Endodermal cell (in vitro differentiated cells): Measurements from ENCODE around the gene OCRL. TPM values are rescaled to one million over a fixed set of nuclear protein-coding genes. Genes with fewer than 3 reads are reported as not detected.

ENCODE experiments used
- DNase-seq: peaks from one replicate; pipeline ENCODE4 v3.0.0-alpha.2; 2017
- H3K27ac ChIP-seq: 2 replicates; pipeline ENCODE4 v1.5.1; 2013; ENCODE audit warnings: mild to moderate bottlenecking, low read depth, low read length, moderate library complexity
- H3K27me3 ChIP-seq: 2 replicates; pipeline ENCODE4 v1.6.1; 2013; ENCODE audit warnings: mild to moderate bottlenecking, low read length, moderate library complexity; ENCODE audit not compliant: insufficient read depth, control insufficient read depth, poor library complexity, severe bottlenecking
- H3K36me3 ChIP-seq: 2 replicates; pipeline ENCODE4 v1.7.0; 2013; ENCODE audit warnings: mild to moderate bottlenecking, low read length, moderate library complexity; ENCODE audit not compliant: control insufficient read depth, insufficient read depth
- H3K4me1 ChIP-seq: one replicate; pipeline ENCODE4 v1.7.0; 2013; ENCODE audit warnings: low read length; ENCODE audit not compliant: control insufficient read depth, insufficient read depth
- H3K4me3 ChIP-seq: 2 replicates; pipeline ENCODE4 v1.5.1; 2013; ENCODE audit warnings: mild to moderate bottlenecking, low read length, moderate library complexity
- H3K9ac ChIP-seq: 2 replicates; pipeline ENCODE4 v1.6.1; 2013; ENCODE audit warnings: mild to moderate bottlenecking, low read length, moderate library complexity; ENCODE audit not compliant: poor library complexity, severe bottlenecking; ENCODE audit errors: extremely low read depth
- H3K9me3 ChIP-seq: 2 replicates; pipeline ENCODE4 v1.6.1; 2013; ENCODE audit warnings: mild to moderate bottlenecking, low read length, moderate library complexity; ENCODE audit not compliant: control insufficient read depth
- H3K27ac Mint-ChIP-seq: 2 replicates; pipeline ENCODE4 v1.8.0; 2020; ENCODE audit warnings: mixed read lengths
- H3K27me3 Mint-ChIP-seq: 2 replicates; pipeline ENCODE4 v1.8.0; 2021; ENCODE audit warnings: mild to moderate bottlenecking, mixed read lengths; ENCODE audit not compliant: insufficient read depth
- H3K36me3 Mint-ChIP-seq: 2 replicates; pipeline ENCODE4 v1.8.0; 2020; ENCODE audit warnings: low read depth, mixed read lengths
- H3K4me1 Mint-ChIP-seq: 2 replicates; pipeline ENCODE4 v1.8.0; 2020; ENCODE audit warnings: mixed read lengths
- H3K4me3 Mint-ChIP-seq: 2 replicates; pipeline ENCODE4 v1.8.0; 2020; ENCODE audit warnings: mild to moderate bottlenecking, moderate library complexity, mixed read lengths
- H3K9me3 Mint-ChIP-seq: 2 replicates; pipeline ENCODE4 v1.8.0; 2020; ENCODE audit warnings: mild to moderate bottlenecking, mixed read lengths
- WGBS, 2 experiments: methylation state at CpG; one replicate each; pipeline versions ENCODE4 v1.1.5 to v1.1.7; 2013; ENCODE audit warnings: missing lambda C conversion rate in 2 of 2, mixed read lengths in 1 of 2; ENCODE audit not compliant: insufficient coverage in 1 of 2, insufficient read length in 1 of 2; 5-methylcytosine and 5-hydroxymethylcytosine counted together
- total RNA-seq, 2 donors: library from RNA; stranded (reverse); fragmentation: NEBNext Ultra II Directional in 1 of 2; extraction: Animal tissue kit (Norgen Biotek cat#: 25700) in 1 of 2; gene quantifications; 2 replicates in 1 of 2; 3 replicates in 1 of 2; pipeline ENCODE4 v1.2.1, GENCODE V29; 2021
- TF ChIP-seq, protein P1 (sequence below): fragments of 200-600 bp; sonication (generic); conservative IDR thresholded peaks from 2 replicates; pipeline ENCODE4 v1.5.0; 2021; ENCODE audit warnings: antibody characterized with exemption, mild to moderate bottlenecking

OCRL gene
- total RNA-seq, 2 donors from 2014 or later: 14.2 to 27.0 TPM

DNA sequence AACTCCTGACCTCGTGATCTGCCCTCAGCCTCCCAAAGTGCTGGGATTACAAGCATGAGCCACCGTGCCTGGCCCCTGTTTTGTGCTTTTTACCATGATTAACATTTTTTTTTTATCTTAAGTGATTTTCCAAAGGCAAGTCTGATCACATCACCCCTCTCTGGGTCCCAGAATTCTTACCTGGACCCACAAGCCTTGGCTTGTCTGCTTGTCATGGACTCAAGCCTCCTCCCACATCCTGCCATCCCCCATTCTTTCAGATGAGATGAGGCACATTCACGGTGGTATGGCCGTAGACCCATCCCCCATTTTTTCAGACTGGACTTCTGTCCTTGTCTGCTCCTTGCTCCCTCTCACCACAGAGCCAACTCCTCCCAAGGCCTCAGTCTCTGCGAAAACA is 59.4 kb downstream of the OCRL start:
- no peaks in the 10 kb centered on the region for H3K9me3 ChIP-seq
- Mint-ChIP-seq H3K4me1 (peaks cover 2% of the 10 kb centered on the region), H3K4me3 (no peak overlapping the region), H3K36me3 (peaks cover 15% of the 10 kb centered on the region), H3K27ac (peak overlapping the region; percentile 5), H3K9me3 (no peaks in the 10 kb centered on the region), H3K27me3 (peaks cover 2% of the 10 kb centered on the region)
- TF ChIP-seq, protein P1, sequence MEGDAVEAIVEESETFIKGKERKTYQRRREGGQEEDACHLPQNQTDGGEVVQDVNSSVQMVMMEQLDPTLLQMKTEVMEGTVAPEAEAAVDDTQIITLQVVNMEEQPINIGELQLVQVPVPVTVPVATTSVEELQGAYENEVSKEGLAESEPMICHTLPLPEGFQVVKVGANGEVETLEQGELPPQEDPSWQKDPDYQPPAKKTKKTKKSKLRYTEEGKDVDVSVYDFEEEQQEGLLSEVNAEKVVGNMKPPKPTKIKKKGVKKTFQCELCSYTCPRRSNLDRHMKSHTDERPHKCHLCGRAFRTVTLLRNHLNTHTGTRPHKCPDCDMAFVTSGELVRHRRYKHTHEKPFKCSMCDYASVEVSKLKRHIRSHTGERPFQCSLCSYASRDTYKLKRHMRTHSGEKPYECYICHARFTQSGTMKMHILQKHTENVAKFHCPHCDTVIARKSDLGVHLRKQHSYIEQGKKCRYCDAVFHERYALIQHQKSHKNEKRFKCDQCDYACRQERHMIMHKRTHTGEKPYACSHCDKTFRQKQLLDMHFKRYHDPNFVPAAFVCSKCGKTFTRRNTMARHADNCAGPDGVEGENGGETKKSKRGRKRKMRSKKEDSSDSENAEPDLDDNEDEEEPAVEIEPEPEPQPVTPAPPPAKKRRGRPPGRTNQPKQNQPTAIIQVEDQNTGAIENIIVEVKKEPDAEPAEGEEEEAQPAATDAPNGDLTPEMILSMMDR: no peak
- no peak overlapping the region for H3K9ac ChIP-seq
- H3K36me3 ChIP-seq: peaks cover 6% of the 10 kb centered on the region
- H3K27ac ChIP-seq: no peak overlapping the region
- H3K4me1 ChIP-seq: no peaks in the 10 kb centered on the region
- DNase-seq: no peak
- no peak overlapping the region for H3K4me3 ChIP-seq
- H3K27me3 ChIP-seq: no peaks in the 10 kb centered on the region
- 84 to 93% methylated on average over 2 to 5 of the region's 5 CpGs for WGBS, 2 experiments

DNA sequence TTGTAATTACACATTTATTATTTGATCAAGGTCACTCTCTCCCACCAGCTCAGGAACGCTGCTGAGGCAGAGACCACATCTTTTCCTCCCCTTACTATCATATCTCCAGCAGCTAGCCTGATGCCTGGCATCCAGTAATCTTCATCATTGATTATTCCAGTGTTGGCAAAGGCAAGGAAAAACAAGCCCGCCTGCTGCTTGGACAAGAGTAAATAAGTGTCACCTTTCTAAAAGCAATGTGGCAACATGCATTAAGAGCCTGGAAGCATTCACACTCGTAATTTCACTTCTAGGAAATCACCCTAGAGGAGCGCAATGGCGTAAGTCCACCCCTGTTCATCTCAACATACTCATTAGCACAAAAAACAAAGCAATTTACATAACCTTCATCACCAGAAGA is 59.9 kb downstream of the OCRL start:
- H3K27me3 Mint-ChIP-seq: peaks cover 2% of the 10 kb centered on the region
- DNase-seq: no peak
- WGBS, 2 experiments: 96 to 100% methylated on average over 1 to 5 of the region's 5 CpGs
- H3K9me3 Mint-ChIP-seq: no peaks in the 10 kb centered on the region
- Histone ChIP-seq H3K27me3 (no peaks in the 10 kb centered on the region), H3K4me3 (no peak overlapping the region), H3K9ac (no peak overlapping the region), H3K36me3 (peaks cover 3% of the 10 kb centered on the region), H3K4me1 (no peaks in the 10 kb centered on the region), H3K9me3 (no peaks in the 10 kb centered on the region), H3K27ac (no peak overlapping the region)
- H3K4me1 Mint-ChIP-seq: peaks cover 2% of the 10 kb centered on the region
- peak overlapping the region; percentile 5 for H3K27ac Mint-ChIP-seq
- H3K4me3 Mint-ChIP-seq: no peak overlapping the region
- peaks cover 15% of the 10 kb centered on the region for H3K36me3 Mint-ChIP-seq
- TF ChIP-seq, protein P1: no peak

DNA sequence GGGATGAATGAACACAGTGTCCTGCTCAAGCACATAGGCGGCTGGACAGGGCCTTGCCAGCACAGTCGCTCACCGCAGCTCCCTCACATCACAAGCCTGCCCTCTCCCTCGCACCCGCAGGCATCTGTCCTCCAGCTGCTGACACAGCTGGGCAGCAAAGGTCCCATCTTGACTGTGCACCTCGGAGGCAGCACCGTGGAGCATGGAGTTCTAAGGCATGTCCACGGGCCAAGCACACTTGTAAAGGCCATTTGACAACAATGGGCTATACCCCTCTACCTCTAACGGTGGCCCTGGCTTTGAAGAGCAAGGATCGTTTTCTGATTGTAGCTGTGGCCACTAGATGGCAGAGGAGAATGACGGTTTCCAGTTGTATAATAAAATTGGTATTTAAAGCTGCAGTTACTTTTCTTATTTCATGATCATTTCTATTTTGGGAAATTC is 60.9 kb downstream of the OCRL start:
- H3K4me1 Mint-ChIP-seq: peaks cover 2% of the 10 kb centered on the region
- peaks cover 4% of the 10 kb centered on the region for H3K27me3 Mint-ChIP-seq
- H3K27me3 ChIP-seq: no peaks in the 10 kb centered on the region
- H3K27ac ChIP-seq: no peak overlapping the region
- H3K4me3 ChIP-seq: no peak overlapping the region
- TF ChIP-seq, protein P1: peak; percentile 83
- no peaks in the 10 kb centered on the region for H3K36me3 ChIP-seq
- H3K27ac Mint-ChIP-seq: no peak overlapping the region
- H3K4me3 Mint-ChIP-seq: no peak overlapping the region
- H3K9me3 ChIP-seq: no peaks in the 10 kb centered on the region
- peaks cover 15% of the 10 kb centered on the region for H3K36me3 Mint-ChIP-seq
- WGBS, 2 experiments: 40 to 59% methylated on average over 1 to 9 of the region's 11 CpGs
- H3K9ac ChIP-seq: no peak overlapping the region
- DNase-seq: peak; percentile 68
- H3K4me1 ChIP-seq: no peaks in the 10 kb centered on the region
- no peaks in the 10 kb centered on the region for H3K9me3 Mint-ChIP-seq
